ENCODE measurements around the gene NRXN3.

NRXN3 gene

DNA sequence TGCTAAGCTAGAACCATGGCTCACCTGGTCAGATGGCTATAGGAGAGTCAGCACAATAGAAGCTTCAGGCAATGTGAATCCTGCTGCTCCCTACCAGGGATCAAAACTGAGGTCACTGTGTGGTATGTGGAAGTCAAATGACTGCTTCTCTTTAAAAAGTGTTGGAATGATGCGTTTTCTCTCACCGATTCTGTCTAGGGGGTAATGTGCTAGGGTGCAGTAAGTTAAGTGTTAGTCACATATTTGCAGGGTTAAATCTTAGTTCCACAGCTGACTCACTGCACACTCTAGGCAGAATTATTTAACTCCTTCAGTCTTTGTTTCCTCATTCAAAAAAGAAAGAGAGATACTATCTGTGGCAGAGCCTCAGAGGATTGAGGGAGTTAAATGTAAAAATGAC, 1344.5 kb downstream of the NRXN3 start:
- no peaks in the 10 kb centered on the region for H3K27me3 ChIP-seq (replicated peaks in 2 of 5; ENCODE audit: control insufficient read depth in 4 of 5, insufficient read depth in 5 of 5, low read length in 4 of 5)
- no CpG with 5 or more reads among the region's 2 CpGs for WGBS (ENCODE audit: insufficient coverage)
- no peaks in the 10 kb centered on the region for H3K36me3 ChIP-seq (ENCODE audit: control insufficient read depth in 4 of 4, insufficient read depth in 4 of 4, low read length in 3 of 4)
- no peaks in the 10 kb centered on the region for H3K9me3 ChIP-seq (ENCODE audit: control extremely low read depth in 1 of 5, control insufficient read depth in 4 of 5, insufficient read depth in 2 of 5, low read depth in 1 of 5, low read length in 4 of 5)
- POLR2A ChIA-PET = no interaction called here
- no peak for DNase-seq
- no peaks in the 10 kb centered on the region for H3K4me1 ChIP-seq (ENCODE audit: control extremely low read depth in 1 of 4, control insufficient read depth in 4 of 4, insufficient read depth in 4 of 4, low read length in 3 of 4)
- H3K27ac ChIP-seq (ENCODE audit: insufficient read depth in 1 of 2, low read depth in 1 of 2, low read length in 2 of 2, poor library complexity in 1 of 2, severe bottlenecking in 2 of 2) = no peak overlapping the region
- H3K4me3 ChIP-seq (ENCODE audit: control insufficient read depth in 1 of 7, extremely low read depth in 1 of 7, insufficient read depth in 4 of 7, low read depth in 2 of 7, low read length in 6 of 7) = no peak overlapping the region
- CTCF ChIA-PET = no interaction called here

DNA sequence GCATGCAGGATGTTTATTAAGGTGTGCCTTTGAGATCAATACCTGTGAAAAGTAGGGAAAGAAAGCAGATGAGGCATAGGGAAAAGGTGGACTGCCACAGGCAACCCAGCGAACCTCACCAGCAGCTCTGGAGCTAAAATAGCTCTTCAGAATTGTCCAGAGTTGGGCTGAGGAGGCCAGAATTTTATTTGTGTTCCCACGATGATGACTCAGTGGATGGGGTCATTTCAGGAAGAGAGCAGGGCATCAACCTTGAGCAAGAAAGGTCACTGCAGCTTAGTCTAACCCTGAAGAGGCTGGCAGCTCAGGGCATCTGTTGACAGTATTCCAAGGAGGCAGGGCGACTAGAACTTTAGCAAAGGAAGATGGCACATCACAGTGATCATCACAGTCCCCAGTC, 1345.0 kb downstream of the NRXN3 start:
- Histone ChIP-seq H3K27me3 (replicated peaks in 2 of 5; ENCODE audit: control insufficient read depth in 4 of 5, insufficient read depth in 5 of 5, low read length in 4 of 5) (no peaks in the 10 kb centered on the region), H3K36me3 (ENCODE audit: control insufficient read depth in 4 of 4, insufficient read depth in 4 of 4, low read length in 3 of 4) (no peaks in the 10 kb centered on the region), H3K9me3 (ENCODE audit: control extremely low read depth in 1 of 5, control insufficient read depth in 4 of 5, insufficient read depth in 2 of 5, low read depth in 1 of 5, low read length in 4 of 5) (no peaks in the 10 kb centered on the region), H3K27ac (ENCODE audit: insufficient read depth in 1 of 2, low read depth in 1 of 2, low read length in 2 of 2, poor library complexity in 1 of 2, severe bottlenecking in 2 of 2) (no peak overlapping the region), H3K4me1 (ENCODE audit: control extremely low read depth in 1 of 4, control insufficient read depth in 4 of 4, insufficient read depth in 4 of 4, low read length in 3 of 4) (no peaks in the 10 kb centered on the region), H3K4me3 (ENCODE audit: control insufficient read depth in 1 of 7, extremely low read depth in 1 of 7, insufficient read depth in 4 of 7, low read depth in 2 of 7, low read length in 6 of 7) (no peak overlapping the region)
- POLR2A ChIA-PET = no interaction called here
- 92% methylated on average over 3 of the region's 3 CpGs for WGBS (ENCODE audit: insufficient coverage)
- DNase-seq = no peak
- CTCF ChIA-PET = no interaction called here

DNA sequence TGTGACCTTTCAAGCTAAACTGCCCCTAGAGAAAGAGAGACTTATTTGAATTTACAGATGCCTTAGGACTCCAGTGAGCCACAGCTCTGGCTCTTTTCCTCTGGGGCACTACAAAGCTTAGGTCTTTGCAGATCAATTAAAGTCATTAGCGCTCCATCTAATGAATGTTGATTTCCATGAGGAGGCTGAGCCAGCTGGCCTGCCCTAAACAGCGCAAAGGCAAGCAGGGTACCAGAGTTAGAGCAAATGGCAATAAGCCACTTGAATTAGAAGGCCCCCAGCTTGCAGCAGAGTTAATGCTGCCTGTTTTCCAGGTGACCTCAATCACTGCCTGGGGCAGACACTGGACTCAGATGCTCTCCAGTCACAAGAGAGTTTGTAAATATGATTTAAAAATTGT, 1345.8 kb downstream of the NRXN3 start:
- H3K4me1 ChIP-seq (ENCODE audit: control extremely low read depth in 1 of 4, control insufficient read depth in 4 of 4, insufficient read depth in 4 of 4, low read length in 3 of 4) = no peaks in the 10 kb centered on the region
- H3K27ac ChIP-seq (ENCODE audit: insufficient read depth in 1 of 2, low read depth in 1 of 2, low read length in 2 of 2, poor library complexity in 1 of 2, severe bottlenecking in 2 of 2) = no peak overlapping the region
- ChIA-PET CTCF (no interaction called here), POLR2A (no interaction called here)
- H3K36me3 ChIP-seq (ENCODE audit: control insufficient read depth in 4 of 4, insufficient read depth in 4 of 4, low read length in 3 of 4) = no peaks in the 10 kb centered on the region
- 89% methylated on average over 2 of the region's 2 CpGs for WGBS (ENCODE audit: insufficient coverage)
- H3K9me3 ChIP-seq (ENCODE audit: control extremely low read depth in 1 of 5, control insufficient read depth in 4 of 5, insufficient read depth in 2 of 5, low read depth in 1 of 5, low read length in 4 of 5) = no peaks in the 10 kb centered on the region
- no peak overlapping the region for H3K4me3 ChIP-seq (ENCODE audit: control insufficient read depth in 1 of 7, extremely low read depth in 1 of 7, insufficient read depth in 4 of 7, low read depth in 2 of 7, low read length in 6 of 7)
- H3K27me3 ChIP-seq (replicated peaks in 2 of 5; ENCODE audit: control insufficient read depth in 4 of 5, insufficient read depth in 5 of 5, low read length in 4 of 5) = no peaks in the 10 kb centered on the region
- DNase-seq = no peak

DNA sequence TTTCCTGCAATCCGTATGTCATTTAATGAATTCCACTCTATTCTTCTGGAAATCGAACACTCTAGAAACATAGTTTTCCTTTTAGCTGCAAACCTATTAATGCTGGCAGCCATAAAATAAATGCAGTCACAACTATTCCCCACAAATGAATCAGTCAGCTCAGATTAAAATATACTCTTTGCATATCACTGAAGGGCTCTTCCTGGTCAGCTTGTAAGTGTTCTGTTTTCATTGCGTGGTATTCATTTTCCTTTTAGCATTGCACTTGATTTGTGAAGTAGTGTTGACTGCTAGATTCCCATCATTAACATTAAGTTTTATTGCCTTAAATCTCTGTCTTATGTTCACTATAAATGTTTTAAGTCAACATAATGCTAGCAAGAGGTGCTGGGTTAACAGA, 1355.2 kb downstream of the NRXN3 start:
- no peaks in the 10 kb centered on the region for H3K27me3 ChIP-seq (replicated peaks in 2 of 5; ENCODE audit: control insufficient read depth in 4 of 5, insufficient read depth in 5 of 5, low read length in 4 of 5)
- no peaks in the 10 kb centered on the region for H3K36me3 ChIP-seq (ENCODE audit: control insufficient read depth in 4 of 4, insufficient read depth in 4 of 4, low read length in 3 of 4)
- WGBS (ENCODE audit: insufficient coverage) = 95% methylated on average over 2 of the region's 3 CpGs
- H3K9me3 ChIP-seq (ENCODE audit: control extremely low read depth in 1 of 5, control insufficient read depth in 4 of 5, insufficient read depth in 2 of 5, low read depth in 1 of 5, low read length in 4 of 5) = no peaks in the 10 kb centered on the region
- CTCF ChIA-PET = no interaction called here
- H3K4me1 ChIP-seq (ENCODE audit: control extremely low read depth in 1 of 4, control insufficient read depth in 4 of 4, insufficient read depth in 4 of 4, low read length in 3 of 4) = no peaks in the 10 kb centered on the region
- no peak for DNase-seq
- H3K27ac ChIP-seq (ENCODE audit: insufficient read depth in 1 of 2, low read depth in 1 of 2, low read length in 2 of 2, poor library complexity in 1 of 2, severe bottlenecking in 2 of 2) = no peak overlapping the region
- POLR2A ChIA-PET = no interaction called here
- no peak overlapping the region for H3K4me3 ChIP-seq (ENCODE audit: control insufficient read depth in 1 of 7, extremely low read depth in 1 of 7, insufficient read depth in 4 of 7, low read depth in 2 of 7, low read length in 6 of 7)

DNA sequence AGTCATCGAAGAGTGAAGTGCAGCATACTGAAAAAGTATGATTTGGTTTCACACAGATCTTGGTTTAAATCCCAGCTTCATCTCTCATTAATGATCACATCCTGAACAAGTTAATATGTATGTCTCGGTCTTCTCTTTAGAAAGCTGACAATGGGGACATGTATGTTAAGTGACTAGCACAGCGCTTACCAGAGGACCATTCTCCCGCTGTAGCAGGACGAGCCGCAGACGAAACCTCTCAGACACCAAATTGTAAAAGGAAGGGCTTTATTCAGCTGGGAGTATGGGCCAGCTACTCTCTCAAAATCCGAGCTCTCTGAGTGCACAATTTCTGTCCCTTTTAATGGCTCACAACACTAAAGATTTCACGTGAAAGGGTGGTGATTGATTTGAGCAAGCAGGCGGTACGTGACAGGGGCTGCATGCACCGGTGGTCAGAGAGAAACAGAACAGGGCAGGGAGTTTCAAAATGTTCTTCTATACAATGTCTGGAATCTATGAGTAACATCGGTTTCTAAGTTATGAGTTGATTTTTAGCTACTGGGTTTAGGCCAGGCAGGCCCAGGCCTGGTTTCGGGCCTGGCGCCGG, 1358.7 kb downstream of the NRXN3 start:
- ChIA-PET CTCF (interaction anchor here (1.1 kb wide), 1 partner anchor 16 kb away, joined by 3 read pairs; no protein-coding TSS in a partner anchor), POLR2A (interaction anchor here (0.6 kb wide), 1 partner anchor 220 kb away, joined by 3 read pairs; no protein-coding TSS in a partner anchor)

DNA sequence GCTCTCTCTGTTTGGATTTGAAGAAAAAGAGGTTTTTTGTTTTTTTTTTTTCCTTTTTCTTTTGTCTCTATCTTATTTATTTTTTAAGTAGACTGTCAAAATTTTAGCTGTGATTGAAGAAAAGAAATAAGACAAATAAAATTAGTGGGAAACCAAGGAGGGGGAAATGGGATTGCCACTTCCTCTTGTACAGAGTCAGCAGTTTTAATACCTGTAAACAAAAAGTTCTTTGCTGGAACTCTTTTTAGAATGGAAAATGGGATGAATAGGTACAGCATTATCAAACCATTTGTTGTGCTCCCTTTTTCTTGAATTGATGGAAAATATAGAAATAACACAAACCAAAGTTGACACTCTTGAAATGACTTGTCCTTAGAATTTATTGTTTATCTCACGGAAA, 1360.4 kb downstream of the NRXN3 start:
- H3K36me3 ChIP-seq (ENCODE audit: control insufficient read depth in 4 of 4, insufficient read depth in 4 of 4, low read length in 3 of 4) = no peaks in the 10 kb centered on the region
- ChIA-PET CTCF (no interaction called here), POLR2A (interaction anchor here (0.5 kb wide), 1 partner anchor 177 kb away, joined by 4 read pairs; no protein-coding TSS in a partner anchor)
- H3K27me3 ChIP-seq (replicated peaks in 2 of 5; ENCODE audit: control insufficient read depth in 4 of 5, insufficient read depth in 5 of 5, low read length in 4 of 5) = no peaks in the 10 kb centered on the region
- no CpG with 5 or more reads among the region's 1 CpG for WGBS (ENCODE audit: insufficient coverage)
- no peaks in the 10 kb centered on the region for H3K4me1 ChIP-seq (ENCODE audit: control extremely low read depth in 1 of 4, control insufficient read depth in 4 of 4, insufficient read depth in 4 of 4, low read length in 3 of 4)
- H3K9me3 ChIP-seq (ENCODE audit: control extremely low read depth in 1 of 5, control insufficient read depth in 4 of 5, insufficient read depth in 2 of 5, low read depth in 1 of 5, low read length in 4 of 5) = no peaks in the 10 kb centered on the region
- no peak for DNase-seq
- H3K27ac ChIP-seq (ENCODE audit: insufficient read depth in 1 of 2, low read depth in 1 of 2, low read length in 2 of 2, poor library complexity in 1 of 2, severe bottlenecking in 2 of 2) = no peak overlapping the region
- no peak overlapping the region for H3K4me3 ChIP-seq (ENCODE audit: control insufficient read depth in 1 of 7, extremely low read depth in 1 of 7, insufficient read depth in 4 of 7, low read depth in 2 of 7, low read length in 6 of 7)

More for the DNA sequence above, 1358.7 kb downstream of the NRXN3 start:
- Histone ChIP-seq H3K27ac (ENCODE audit: insufficient read depth in 1 of 2, low read depth in 1 of 2, low read length in 2 of 2, poor library complexity in 1 of 2, severe bottlenecking in 2 of 2) (no peak overlapping the region), H3K4me3 (ENCODE audit: control insufficient read depth in 1 of 7, extremely low read depth in 1 of 7, insufficient read depth in 4 of 7, low read depth in 2 of 7, low read length in 6 of 7) (no peak overlapping the region), H3K27me3 (replicated peaks in 2 of 5; ENCODE audit: control insufficient read depth in 4 of 5, insufficient read depth in 5 of 5, low read length in 4 of 5) (no peaks in the 10 kb centered on the region), H3K9me3 (ENCODE audit: control extremely low read depth in 1 of 5, control insufficient read depth in 4 of 5, insufficient read depth in 2 of 5, low read depth in 1 of 5, low read length in 4 of 5) (no peaks in the 10 kb centered on the region), H3K36me3 (ENCODE audit: control insufficient read depth in 4 of 4, insufficient read depth in 4 of 4, low read length in 3 of 4) (no peaks in the 10 kb centered on the region), H3K4me1 (ENCODE audit: control extremely low read depth in 1 of 4, control insufficient read depth in 4 of 4, insufficient read depth in 4 of 4, low read length in 3 of 4) (no peaks in the 10 kb centered on the region)
- 99% methylated on average over 11 of the region's 16 CpGs for WGBS (ENCODE audit: insufficient coverage)
- no peak for DNase-seq

DNA sequence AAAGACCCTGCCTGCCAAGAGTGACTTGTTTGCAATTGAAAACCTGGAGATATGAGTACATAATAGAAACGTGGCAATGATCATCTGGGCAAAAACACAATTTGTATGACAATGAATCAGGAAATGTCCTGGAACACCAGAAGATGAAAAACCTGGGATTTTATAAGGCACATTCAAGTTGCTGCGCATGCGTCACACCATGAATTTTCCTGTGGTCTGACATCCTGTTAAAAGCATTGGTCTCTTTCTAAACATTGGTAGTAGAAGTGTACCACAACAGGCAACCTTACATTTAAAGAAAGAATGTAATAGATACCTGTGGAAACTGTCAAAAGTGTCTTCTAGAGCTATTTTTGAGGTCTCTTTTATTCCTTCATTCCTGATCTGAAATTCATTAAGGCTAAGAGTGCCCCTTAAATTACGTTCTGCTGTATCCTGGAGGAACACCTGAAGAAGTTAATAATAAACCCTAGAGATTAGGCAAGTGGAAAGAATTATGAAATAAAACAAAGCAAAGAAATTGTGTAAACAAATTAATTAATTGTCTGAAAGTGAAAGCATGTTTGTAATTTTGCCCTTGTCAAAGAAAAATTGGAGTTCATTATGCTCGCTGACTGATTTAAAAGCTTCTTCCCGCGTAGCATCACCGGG, 1364.7 kb downstream of the NRXN3 start:
- 74% methylated on average over 5 of the region's 8 CpGs for WGBS (ENCODE audit: insufficient coverage)
- no peaks in the 10 kb centered on the region for H3K36me3 ChIP-seq (ENCODE audit: control insufficient read depth in 4 of 4, insufficient read depth in 4 of 4, low read length in 3 of 4)
- DNase-seq = no peak
- POLR2A ChIA-PET = no interaction called here
- H3K27ac ChIP-seq (ENCODE audit: insufficient read depth in 1 of 2, low read depth in 1 of 2, low read length in 2 of 2, poor library complexity in 1 of 2, severe bottlenecking in 2 of 2) = no peak overlapping the region
- H3K4me3 ChIP-seq (ENCODE audit: control insufficient read depth in 1 of 7, extremely low read depth in 1 of 7, insufficient read depth in 4 of 7, low read depth in 2 of 7, low read length in 6 of 7) = no peak overlapping the region
- no peaks in the 10 kb centered on the region for H3K9me3 ChIP-seq (ENCODE audit: control extremely low read depth in 1 of 5, control insufficient read depth in 4 of 5, insufficient read depth in 2 of 5, low read depth in 1 of 5, low read length in 4 of 5)
- CTCF ChIA-PET = no interaction called here
- no peaks in the 10 kb centered on the region for H3K27me3 ChIP-seq (replicated peaks in 2 of 5; ENCODE audit: control insufficient read depth in 4 of 5, insufficient read depth in 5 of 5, low read length in 4 of 5)
- H3K4me1 ChIP-seq (ENCODE audit: control extremely low read depth in 1 of 4, control insufficient read depth in 4 of 4, insufficient read depth in 4 of 4, low read length in 3 of 4) = no peaks in the 10 kb centered on the region

All from common myeloid progenitor, CD34-positive (primary cell).